ENCODE measurements around the gene DLX2. TPM values are rescaled to one million over a fixed set of nuclear protein-coding genes. Genes with fewer than 3 reads are reported as not detected.
"Not testable (repeated sequence)": the region's sequence is repeated elsewhere in the genome, so short reads cannot be mapped to it uniquely, and the experiment has no call there.

DLX2 gene
- total RNA-seq, 1 donor from 2014 or later = 0.96 TPM

DNA sequence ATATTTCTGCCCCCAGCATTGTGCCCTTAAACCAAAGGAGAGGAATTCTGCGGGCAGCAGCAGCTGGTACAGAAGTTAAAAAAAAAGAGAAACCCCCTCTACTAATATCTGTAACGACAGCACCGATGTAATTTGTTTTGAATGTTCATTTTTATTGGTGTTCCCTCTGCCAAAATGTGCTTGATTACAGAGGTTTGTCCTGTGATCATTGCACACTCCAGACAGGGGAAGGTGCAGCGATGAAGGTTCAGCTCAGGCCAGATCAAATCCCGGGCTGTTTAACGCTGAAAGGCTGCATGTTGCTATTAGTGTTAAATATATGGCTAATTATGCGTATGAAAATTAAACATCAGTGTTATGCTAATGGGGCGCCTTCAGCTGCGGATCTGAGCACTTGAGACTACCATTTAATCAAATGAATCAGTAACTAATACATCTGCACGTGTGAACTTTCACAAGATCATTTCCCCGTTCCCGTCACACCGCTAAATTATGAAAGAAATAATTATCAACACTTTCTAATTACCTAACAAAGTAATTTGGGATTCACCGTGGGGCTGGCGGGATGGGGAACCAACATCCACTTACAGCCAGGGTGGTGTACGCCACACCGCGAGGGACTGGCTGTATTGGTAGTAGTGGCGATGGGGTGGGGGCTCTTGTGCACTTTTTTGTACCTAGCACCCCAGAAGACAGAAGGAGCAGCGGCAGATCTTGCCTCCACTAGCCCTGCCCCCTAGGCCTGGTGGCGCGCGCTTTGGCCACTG, 18.9 kb downstream of the DLX2 start:
- DNase-seq (ENCODE audit: low spot score) = no peak

DNA sequence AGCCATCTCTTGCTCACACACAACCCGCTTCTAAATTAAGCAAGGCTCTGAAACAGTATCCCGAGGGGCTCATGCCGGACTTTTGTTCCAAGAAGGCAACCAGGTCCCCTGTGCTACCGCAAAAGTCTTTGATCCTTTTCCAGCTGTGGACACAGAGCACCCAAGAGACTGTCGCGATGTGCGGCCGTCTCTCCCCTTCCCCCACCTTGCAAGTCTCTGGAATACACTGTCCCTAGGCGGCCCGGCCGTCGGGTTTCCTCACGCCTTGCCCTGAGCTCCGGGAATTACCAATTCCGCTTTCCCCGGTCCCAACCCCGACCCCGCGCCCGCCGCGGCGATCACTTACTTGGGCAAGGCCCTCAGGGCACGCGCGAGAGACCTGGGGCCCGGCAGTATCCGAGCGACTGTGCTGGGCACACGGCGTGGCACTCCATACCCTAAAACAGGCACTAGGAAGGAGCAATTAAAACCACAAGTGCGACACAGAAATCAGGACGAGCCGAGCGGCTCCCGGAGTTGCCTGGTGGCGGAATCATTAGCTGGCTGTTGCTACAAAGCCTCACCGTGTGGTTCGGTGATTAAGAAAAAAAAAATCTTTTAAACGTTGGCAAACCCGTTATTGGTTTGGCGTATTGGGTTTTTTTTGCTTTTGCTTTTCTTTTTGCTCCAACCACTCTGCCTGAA, 19.6 kb downstream of the DLX2 start:
- no peak for DNase-seq (ENCODE audit: low spot score)

DNA sequence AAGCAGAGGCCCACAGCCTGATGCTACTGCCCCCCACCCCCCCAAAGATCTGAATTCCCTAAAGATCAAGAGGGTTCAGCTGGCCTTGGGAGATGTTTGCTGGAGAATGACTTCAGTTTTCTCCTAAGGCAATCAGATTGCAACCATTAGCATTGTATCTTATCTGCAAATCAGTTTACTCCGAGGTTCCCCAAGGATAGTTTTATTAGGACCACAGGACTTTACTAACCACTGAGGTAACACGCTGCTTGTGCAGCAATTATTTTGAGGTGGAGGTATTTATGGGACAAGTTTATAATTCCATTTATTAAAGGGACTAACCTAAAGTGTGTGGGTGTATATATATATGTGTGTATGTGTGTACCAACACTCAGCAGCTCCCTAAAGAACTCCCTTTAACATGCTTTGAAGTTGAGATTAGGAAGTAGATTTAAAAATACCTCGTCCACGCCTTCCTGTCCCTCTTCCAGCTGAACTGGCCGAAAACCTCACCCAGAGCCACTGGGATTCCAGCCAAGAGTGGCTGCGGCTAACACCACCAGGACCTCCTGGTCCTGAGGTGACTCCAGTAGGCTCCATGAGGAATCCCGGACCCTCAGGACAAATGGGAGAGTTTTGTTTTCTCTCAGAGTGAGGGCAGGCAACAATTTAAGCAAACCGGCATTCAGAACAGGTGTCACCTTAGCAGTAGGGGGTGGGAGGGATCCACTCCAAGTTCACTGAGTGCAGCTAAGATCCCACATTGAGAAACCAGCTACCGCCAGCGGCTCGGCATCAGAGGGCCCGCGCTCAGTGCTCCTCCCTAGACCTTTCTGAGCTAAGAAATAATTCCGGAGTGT, 20.4 kb downstream of the DLX2 start:
- no peak for DNase-seq (ENCODE audit: low spot score)

DNA sequence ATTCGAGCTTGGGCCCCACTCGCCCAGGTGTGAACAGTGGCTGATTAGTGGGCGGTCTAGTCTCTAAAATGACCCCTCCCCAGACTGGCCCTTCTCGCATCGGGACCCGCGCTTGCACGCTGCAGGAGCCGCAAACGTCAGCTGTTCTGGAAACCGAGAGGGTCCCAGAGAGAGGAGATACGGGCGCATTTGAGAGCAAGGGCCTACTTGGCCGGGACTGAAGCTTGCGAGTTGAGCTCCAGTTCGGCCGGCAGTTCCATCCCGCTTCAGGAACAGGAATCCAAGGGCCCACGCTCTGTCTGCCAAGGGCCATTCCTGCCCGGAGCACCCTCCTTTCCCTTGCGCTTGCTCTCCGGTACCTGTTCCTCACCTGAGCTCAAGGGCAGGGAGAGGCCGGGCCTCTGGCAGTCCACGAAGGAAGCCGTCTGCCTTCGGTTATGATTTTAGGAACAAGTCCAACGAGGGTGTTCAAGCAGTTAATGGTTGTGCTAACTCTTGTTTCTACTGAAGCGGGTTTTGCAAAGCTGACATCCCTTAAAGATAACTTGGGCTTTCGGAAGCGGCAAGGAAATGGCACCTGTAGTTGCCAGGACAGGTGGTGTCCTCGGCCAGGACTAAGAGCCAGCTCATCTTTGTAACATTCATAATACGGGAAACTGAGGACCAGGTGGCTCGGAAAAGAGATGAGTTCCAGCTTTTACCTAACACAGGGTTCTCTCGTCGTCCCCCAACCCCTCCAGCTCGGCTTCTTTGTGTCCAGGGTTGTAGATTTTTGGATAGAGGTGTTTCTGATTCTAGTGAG, 21.3 kb downstream of the DLX2 start:
- no peak for DNase-seq (ENCODE audit: low spot score)

DNA sequence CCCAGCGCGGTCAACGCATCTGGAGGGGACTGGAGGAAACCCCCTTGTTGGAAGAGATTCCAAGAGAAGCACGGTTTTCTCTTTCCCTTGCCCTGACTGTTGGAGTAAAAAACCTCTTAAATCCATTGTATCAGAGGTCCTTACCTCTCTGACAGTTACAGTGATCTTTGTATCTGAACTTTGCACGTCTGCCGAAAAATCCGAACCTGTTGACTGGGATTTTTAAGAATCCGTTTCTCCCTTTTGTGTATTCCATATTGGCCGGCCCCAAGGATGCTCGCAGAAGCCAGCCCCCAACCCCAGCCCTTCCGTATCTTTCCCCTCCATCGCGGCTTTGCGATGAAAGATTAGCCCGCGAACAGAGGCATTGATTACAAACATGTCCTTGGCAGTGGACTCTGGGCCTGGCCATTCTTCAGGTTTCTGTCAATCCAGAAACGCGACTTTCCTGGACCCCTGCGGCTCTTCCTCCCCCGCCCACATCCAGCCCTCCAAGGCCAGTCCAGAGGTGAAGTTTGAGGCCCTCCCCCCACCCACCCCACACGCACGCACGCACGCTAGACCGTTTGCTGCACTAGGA, 22.0 kb downstream of the DLX2 start:
- no peak for DNase-seq (ENCODE audit: low spot score)

DNA sequence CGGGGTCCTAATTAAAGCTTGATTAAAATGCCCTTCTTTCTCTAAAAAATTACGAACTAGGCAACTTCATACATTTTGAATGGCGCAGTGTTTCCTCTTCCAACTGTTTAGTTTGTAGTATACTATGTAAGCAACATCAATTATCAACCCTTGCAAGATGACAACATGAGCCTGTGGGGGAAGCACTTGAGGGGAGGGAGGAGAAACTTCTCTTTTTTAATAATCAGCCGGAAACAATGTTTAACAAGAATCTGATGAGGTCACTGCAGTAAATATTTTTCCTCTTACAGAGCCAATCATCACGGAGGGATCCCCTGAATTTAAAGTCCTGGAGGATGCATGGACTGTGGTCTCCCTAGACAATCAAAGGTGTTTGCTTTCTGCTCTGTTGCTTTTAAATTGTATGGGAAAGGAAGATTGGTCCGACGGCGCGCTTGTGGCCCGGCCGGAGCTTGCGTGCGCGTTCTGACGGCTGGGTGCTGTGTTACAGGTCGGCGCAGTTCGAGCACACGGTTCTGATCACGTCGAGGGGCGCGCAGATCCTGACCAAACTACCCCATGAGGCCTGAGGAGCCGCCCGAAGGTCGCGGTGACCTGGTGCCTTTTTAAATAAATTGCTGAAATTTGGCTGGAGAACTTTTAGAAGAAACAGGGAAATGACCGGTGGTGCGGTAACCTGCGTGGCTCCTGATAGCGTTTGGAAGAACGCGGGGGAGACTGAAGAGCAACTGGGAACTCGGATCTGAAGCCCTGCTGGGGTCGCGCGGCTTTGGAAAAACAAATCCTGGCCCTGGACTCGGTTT, 22.7 kb downstream of the DLX2 start:
- DNase-seq (ENCODE audit: low spot score) = no peak

DNA sequence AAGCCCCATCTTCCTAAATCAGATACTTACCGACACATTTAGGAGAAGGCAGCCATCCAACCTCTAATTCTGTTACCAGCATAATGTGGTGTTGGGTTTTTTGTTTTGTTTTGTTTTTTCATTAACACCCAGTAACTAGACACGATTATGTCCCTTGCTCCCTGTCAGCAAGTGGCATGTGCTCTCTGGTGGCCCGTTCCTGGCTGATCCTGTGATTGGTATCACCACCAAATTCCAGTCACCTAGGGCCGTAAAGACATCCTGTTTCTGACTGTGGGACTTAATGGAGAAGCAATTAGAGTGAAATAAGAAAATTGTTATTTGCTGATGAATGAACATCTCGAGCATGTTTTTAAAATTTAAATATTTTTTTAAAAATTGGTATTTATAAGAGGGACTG, 23.3 kb downstream of the DLX2 start:
- no peak for DNase-seq (ENCODE audit: low spot score)

DNA sequence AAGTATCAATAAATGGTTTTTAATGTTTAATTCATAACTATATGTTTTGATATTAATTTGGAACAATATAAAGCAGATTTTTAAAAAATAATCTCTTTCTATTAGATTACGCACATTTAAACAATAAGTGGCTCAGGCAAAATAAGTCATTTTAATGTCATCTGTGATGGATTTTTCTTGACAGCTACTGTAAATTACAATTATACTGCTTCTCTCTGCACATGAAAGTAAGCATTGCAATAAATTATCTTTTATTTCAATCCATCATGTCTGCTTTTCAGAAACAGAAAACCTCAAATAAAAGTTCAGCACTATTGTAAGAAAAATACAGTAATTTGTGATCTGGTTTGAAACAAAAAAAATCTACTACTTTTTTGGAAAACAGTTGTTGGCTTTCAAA, 28.4 kb downstream of the DLX2 start:
- DNase-seq (ENCODE audit: low spot score) = no peak

DNA sequence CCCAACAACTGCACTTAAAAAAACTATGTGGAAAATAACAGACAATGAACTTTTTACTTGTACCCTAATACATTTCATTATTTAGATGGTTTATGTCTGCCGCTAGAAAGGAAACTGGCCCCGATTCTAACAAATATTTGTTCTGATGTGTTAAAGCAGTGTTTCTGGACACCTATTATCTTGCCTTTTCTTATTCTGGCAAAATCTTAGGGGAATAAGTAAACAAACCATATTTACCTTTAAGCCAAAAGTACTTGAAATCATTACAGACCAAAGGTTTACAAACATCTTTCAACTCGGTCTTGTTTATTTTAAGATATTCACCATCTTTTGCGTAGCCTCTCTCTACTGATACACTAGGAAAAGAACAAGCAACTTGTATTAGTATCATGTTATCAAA, 29.2 kb downstream of the DLX2 start:
- no peak for DNase-seq (ENCODE audit: low spot score)

DNA sequence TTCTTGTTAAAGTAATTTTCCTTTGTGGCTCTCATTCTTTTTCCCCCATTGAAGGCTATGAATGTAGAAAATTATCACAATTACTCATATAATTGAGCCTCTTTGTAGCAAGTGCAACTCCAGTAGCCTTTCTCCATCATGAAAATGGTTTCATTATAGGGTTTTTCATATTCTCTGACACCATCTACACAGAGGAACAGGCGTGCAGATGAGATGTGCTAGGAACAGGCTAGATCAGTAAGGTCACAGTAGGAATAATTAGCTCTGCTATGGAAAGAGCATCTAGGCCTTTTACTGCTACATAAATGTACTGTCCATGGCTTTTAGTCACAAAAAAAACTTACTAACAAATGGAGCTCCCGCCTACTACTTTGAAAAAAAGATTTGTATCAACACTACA, 30.0 kb downstream of the DLX2 start:
- no peak for DNase-seq (ENCODE audit: low spot score)

DNA sequence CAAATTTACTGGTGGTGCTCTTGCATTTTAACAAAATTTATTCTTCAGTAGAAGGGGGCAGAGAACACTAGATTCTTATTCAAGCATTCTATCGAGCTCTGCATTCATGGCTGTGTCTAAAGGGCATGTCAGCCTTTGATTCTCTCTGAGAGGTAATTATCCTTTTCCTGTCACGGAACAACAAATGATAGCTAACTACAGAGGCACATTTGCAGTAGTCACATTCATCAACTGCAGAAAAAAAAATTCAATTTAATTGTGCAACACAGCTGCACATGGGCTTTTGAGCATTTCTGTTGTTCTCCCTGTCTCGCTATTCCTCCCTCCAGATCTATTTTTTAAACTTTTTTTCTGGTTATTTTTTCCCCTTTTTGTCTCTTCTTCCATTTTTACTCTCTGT, 30.4 kb downstream of the DLX2 start:
- DNase-seq (ENCODE audit: low spot score) = no peak

DNA sequence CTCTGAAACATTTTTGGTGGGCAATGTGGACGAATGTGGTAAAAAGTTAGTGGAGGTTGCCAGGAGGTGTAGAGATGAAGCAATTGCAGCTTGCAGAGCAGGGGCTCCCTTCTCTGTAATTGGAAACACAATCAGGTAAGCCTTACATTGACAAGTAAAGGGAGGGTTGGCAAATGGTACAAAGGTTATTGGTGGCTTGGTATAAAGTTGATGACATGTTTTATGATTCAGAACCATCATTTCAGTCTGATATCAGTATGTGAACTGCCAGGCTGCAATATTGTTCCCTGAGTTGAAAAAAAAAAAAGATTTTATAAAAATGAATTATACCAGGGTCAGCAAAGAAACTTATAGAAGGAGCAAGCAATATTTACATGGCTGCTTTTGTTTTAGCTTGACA, 31.8 kb downstream of the DLX2 start:
- DNase-seq (ENCODE audit: low spot score) = no peak

DNA sequence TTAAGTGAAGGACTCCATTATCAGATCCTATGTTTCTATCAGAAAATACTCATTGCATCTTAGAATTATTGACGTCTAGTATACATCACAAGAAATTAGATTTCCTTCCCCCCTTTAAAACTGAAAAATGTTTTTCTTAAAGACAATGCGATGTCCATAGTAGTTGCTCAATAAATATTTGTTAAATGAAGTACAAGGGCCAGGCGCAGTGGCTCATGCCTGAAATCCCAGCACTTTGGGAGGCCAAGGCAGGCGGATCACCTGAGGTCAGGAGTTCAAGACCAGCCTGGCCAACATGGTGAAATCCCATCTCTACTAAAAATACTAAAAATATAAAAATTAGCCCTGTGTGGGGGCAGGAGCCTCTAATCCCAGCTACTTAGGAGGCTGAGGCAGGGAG, 34.8 kb downstream of the DLX2 start:
- not testable (repeated sequence) for DNase-seq (ENCODE audit: low spot score)

DNA sequence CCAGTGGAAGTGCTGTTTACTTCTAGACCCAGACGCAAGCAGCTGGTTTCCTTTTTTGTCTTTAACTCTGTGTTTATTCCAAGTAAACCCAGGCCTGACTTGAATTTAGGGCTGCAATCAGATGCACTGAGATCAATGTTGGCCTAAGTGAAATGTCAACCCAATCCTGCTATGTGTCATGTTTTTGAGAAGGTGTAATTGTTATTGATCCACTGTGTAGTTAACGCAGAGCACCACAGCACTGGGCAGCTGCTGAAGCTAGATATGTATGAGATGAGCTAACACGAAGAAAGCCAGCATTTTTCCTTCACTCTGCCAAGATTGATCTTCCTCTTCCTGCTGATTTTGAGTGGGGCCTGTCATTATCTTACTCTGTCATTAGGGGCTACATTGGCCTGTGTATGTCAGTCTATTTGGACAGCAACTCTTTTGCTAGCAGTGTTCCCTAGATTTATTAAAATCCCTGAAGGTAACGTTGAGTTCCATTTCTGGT, 36.3 kb downstream of the DLX2 start:
- no peak for DNase-seq (ENCODE audit: low spot score)

DNA sequence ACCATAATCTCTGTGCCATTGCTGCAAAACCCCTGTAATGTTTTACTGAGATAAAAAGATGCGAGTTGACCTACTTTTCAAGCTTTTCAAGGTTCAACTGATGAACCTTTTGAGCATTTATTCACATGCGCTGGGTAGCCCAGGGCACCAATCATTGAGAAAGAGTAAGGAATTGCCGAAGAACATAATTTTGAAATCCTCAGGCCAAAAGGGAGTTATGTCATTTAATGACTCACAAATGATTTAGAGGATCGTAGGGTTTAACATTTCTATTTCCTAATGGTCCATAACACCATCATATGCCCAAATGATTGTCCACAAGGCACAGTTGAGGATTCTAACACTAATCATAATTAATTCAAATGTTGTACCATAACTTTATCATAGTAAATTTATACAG, 37.6 kb downstream of the DLX2 start:
- DNase-seq (ENCODE audit: low spot score) = no peak

DNA sequence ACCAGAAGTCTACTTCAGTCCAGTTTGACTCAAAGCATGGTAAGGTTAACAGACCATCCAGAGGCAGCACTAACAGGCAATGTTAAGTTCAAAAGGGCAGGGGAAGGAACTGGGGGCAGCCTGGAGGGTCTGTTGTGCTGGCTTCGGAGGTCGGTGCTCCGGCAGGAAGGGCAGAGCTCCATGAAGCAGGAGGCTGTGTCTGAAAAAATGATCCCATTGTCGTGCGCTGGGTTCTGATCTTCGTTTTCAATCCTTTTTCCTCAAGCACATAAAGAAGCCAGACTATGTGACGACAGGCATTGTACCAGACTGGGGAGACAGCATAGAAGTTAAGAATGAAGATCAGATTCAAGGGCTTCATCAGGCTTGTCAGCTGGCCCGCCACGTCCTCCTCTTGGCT, 39.3 kb downstream of the DLX2 start:
- DNase-seq (ENCODE audit: low spot score) = no peak

DNA sequence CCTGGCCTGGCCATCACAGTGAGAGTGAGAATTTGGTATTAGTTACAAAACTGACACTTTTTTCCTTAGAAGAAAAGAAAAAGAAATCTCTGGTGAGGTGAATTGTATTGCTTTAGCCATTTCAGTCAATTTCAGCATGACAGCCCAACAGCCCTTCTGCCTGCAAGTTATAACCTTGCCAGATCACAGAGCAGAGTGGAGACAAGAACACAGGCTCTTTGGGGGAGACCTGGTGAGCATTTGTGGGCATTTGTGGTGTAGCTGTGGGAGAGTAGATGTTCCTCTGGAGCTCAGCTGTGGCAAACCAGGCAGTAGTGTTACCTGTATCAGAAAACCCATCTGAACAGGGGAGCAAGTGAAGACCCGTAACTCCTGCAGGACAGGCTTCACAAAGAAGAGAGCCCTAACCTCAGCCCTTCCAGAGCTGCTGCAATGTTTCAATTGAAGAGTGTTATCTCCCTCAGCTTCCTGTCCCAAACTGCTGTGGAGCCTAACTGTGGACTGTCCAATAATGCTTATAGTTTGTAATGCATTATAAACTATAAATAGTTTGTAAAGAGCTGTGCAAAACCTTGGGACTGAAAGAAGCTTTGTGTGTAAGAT, 40.2 kb downstream of the DLX2 start:
- DNase-seq (ENCODE audit: low spot score) = no peak

DNA sequence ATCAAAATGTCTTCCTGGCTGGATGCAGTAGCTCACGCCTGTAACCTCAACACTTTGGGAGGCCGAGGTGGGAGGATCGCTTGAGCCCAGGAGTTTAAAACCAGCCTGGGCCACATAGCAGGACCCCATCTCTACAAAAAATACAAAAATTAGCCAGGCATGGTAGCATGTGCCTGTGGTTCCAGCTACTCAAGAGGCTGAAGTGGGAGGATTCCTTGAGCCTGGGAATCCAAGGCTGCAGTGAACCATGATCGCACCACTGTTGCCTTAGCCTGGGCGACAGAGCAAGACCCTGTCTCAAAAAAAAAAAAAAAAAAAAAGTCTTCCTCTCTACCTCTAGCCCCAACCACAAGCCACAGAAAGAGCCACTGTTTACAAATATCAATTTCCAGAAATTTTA, 42.6 kb downstream of the DLX2 start:
- DNase-seq (ENCODE audit: low spot score) = not testable (repeated sequence)

DNA sequence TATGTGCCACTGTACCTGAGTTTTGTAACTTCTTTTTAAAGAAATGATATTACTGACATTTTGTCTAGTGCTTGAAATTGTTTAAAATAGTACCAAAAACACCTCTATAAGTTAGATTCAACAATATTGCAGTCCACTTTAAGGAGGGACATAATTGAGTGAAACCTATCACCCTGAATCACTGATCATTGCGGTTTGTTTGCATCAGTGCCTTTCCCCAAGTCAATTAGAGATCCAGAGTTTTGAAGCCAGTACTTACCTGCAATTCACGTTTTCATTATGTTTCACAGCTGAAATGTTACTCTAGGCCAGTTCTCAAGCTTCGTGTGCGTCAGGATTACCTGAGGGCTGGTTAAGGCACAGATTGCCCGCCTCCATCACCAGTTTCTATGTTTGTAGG, 44.0 kb downstream of the DLX2 start:
- no peak for DNase-seq (ENCODE audit: low spot score)

DNA sequence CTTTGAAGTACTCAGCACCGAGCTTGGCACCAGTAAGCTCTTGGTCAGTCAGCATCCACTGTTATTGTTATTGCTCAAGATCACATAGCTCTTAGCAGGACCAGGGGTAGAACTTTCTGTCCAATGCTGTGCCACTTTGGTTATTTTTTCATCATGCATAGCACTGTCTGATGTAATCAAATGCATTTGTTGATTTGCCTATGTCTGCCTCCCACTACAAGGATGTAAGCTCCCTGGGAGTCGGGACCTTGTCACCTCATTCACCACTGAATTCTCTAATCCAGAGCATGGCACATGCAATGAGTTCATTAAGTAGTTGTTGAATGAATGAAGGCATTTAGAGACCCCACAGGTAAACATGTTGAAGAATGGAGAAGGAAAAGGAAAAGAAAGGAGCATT, 46.4 kb downstream of the DLX2 start:
- no peak for DNase-seq (ENCODE audit: low spot score)
